AG04449 (cell line): ENCODE data around the gene C10orf105.

ENCODE experiments used
- CTCF ChIA-PET: fragments of 350-600 bp; formaldehyde crosslinking; extraction: SDS; loops from one replicate; lab custom pipeline; 2021; ENCODE audit warnings: antibody characterized with exemption; lab: Yijun Ruan, JAX
- POLR2A ChIA-PET: fragments of 400-600, 350-600 bp; formaldehyde crosslinking; extraction: SDS; loops from one replicate; lab custom pipeline; 2020; ENCODE audit warnings: antibody characterized with exemption, inconsistent platforms; lab: Yijun Ruan, JAX
- DNase-seq: peaks from one replicate; pipeline ENCODE4 v3.0.0-alpha.2; 2010; ENCODE audit warnings: low read depth, low spot score
- H3K4me3 ChIP-seq: 2 replicates; pipeline ENCODE4 v1.5.1; 2011; ENCODE audit warnings: low read depth, mild to moderate bottlenecking, control low read depth, low read length
- TF ChIP-seq, protein P1 (sequence below): IDR thresholded peaks from one replicate; pipeline ENCODE4 v1.5.1; 2011; ENCODE audit warnings: mild to moderate bottlenecking, moderate library complexity, low read length, control low read depth, inconsistent platforms; ENCODE audit not compliant: insufficient read depth; ENCODE audit errors: missing control alignments

C10orf105 gene

GRCh38 chr10:71708897-71709882, 10.4 kb downstream of the C10orf105 start:
- TF ChIP-seq, protein P1, sequence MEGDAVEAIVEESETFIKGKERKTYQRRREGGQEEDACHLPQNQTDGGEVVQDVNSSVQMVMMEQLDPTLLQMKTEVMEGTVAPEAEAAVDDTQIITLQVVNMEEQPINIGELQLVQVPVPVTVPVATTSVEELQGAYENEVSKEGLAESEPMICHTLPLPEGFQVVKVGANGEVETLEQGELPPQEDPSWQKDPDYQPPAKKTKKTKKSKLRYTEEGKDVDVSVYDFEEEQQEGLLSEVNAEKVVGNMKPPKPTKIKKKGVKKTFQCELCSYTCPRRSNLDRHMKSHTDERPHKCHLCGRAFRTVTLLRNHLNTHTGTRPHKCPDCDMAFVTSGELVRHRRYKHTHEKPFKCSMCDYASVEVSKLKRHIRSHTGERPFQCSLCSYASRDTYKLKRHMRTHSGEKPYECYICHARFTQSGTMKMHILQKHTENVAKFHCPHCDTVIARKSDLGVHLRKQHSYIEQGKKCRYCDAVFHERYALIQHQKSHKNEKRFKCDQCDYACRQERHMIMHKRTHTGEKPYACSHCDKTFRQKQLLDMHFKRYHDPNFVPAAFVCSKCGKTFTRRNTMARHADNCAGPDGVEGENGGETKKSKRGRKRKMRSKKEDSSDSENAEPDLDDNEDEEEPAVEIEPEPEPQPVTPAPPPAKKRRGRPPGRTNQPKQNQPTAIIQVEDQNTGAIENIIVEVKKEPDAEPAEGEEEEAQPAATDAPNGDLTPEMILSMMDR: no peak
- ChIA-PET CTCF (interaction anchor here (0.7 to 6.2 kb wide), 18 partner anchors 10 to 407 kb away, joined by 3 to 73 read pairs (median 3); partner anchors contain the start of genes C10orf105 and SLC29A3), POLR2A (no interaction called here)

GRCh38 chr10:71708301-71708703, 11.3 kb downstream of the C10orf105 start:
- CTCF ChIA-PET: interaction anchor here (0.8 to 6.2 kb wide), 15 partner anchors 13 to 406 kb away, joined by 3 to 73 read pairs (median 3); partner anchors contain the start of gene SLC29A3
- TF ChIP-seq, protein P1: peak; percentile 77
- H3K4me3 ChIP-seq: no peak overlapping the region
- POLR2A ChIA-PET: no interaction called here
- no peak for DNase-seq

More at GRCh38 chr10:71708897-71709882, 10.4 kb downstream of the C10orf105 start:
- no peak overlapping the region for H3K4me3 ChIP-seq
- no peak for DNase-seq

DNA sequence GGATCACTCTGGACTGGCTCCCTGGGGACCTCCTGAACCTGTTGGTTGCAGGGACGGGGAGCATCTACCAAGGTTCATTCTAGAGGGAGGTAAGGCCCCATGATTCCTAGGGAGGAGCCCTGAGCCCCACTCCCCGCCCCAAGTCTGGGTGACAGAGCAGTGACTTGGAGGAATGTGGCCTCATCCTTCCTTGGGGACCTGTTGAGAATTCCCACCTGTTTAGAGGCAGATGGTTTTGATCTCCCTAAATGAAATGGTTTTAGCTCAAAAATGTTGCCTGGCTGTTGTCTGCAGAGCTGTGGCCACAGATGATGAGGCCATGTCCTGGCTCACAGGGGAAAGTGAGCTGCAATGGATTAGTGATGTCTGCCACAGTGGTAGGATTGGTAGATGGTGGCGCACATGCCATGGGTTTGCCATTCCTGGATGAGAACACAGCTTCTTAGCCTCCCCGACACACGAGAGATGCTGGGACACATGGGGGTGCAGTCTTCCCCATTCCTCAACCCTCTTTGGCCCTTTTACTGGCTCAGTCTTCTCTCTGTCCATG, 12.3 kb downstream of the C10orf105 start:
- TF ChIP-seq, protein P1: no peak
- ChIA-PET POLR2A (no interaction called here), CTCF (interaction anchor here (0.7 to 6.2 kb wide), 7 partner anchors 10 to 391 kb away, joined by 3 to 73 read pairs (median 8); partner anchors contain the start of gene SLC29A3)
- DNase-seq: no peak
- no peak overlapping the region for H3K4me3 ChIP-seq

DNA sequence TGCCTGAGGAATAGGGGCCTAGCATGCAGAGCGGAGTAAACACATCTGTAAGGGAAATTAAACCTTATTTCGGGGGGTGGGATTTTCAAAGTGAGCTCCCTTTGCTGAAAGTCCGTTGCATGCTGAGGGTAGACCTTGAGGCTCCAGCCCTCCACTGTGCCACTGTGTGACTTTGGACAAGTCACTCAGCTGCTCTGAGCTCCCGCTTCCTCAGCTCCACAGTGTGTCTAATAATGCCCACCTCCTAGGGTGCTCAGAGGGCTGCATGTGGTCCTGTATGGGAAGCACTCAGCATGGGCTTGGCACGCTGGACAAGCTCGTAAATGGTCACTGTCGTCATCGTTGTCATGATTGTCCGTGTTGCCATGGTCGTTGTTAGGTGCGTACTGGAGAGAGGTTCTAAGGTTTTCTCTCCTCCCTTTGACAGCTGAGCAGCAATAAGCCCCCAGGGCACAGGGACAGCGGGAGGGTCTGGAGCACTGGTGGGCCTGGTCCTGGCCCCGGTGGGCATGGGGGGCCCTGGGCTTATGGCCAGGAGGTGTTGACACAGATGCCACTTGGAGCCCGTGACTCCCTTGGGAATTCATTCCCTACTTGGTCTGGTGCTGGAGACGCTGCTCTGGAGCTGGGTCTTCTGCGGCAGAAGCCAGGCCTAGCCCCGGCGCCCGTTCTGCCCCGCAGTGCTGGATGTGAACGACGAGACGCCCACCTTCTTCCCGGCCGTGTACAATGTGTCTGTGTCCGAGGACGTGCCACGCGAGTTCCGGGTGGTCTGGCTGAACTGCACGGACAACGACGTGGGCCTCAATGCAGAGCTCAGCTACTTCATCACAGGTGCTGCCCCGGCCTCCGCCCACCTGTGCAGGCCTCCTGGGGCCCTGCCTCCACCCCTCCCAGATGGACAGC, 13.1 kb downstream of the C10orf105 start:
- TF ChIP-seq, protein P1: no peak
- ChIA-PET POLR2A (no interaction called here), CTCF (interaction anchor here (0.8 to 6.2 kb wide), 9 partner anchors 10 to 390 kb away, joined by 3 to 73 read pairs (median 5); partner anchors contain the start of gene SLC29A3)
- no peak overlapping the region for H3K4me3 ChIP-seq
- DNase-seq: no peak

DNA sequence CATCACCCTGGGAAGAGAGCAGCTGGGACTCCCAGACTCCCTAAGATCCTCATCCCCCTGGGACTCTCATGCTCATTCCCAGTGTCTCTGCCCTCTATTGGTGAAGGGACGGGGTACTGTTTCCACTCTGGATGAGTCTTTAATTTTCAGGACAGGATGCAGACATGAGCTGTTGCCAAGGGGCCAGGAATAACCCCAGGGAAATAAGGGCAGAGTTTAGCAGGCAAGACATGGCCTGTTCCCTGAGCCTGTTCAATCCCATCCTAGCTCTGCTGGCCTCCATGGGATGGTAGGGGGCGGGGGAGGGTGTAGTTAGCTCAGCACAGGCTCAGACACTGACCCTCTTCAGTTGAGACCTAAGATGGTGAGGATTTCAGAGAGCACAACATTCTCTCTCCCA, 14.0 kb downstream of the C10orf105 start:
- TF ChIP-seq, protein P1: no peak
- CTCF ChIA-PET: interaction anchor here (0.8 to 6.2 kb wide), 8 partner anchors 10 to 402 kb away, joined by 3 to 73 read pairs (median 5); partner anchors contain the start of gene SLC29A3
- POLR2A ChIA-PET: no interaction called here
- no peak for DNase-seq
- H3K4me3 ChIP-seq: no peak overlapping the region
